GM23338 (cell line): ENCODE data around the gene STIM1. TPM values are rescaled to one million over a fixed set of nuclear protein-coding genes. Genes with fewer than 3 reads are reported as not detected.

Experiments
- ATAC-seq: fragments of 200-7000 bp; cut with Tn5 transposase; 3 replicates; pipeline ENCODE4 v1.9.1; 2020
- DNase-seq: peaks from one replicate; pipeline ENCODE4 v3.0.0-alpha.2; 2015; ENCODE audit warnings: low spot score
- H2AFZ ChIP-seq: fragments of 200-600 bp; sonication (generic); 2 replicates; pipeline ENCODE4 v1.8.0; 2016; ENCODE audit warnings: antibody characterized with exemption, mild to moderate bottlenecking, moderate library complexity
- H3F3A ChIP-seq: fragments of 200-600 bp; sonication (generic); replicated peaks from 2 replicates; pipeline ENCODE4 v1.8.0; 2017; ENCODE audit warnings: antibody characterized with exemption, mixed run types, low read depth
- H3K27ac ChIP-seq: fragments of 200-600 bp; sonication (generic); 2 replicates; pipeline ENCODE4 v1.6.1; 2016; ENCODE audit warnings: low read depth
- H3K27me3 ChIP-seq: fragments of 200-600 bp; sonication (generic); 2 replicates; pipeline ENCODE4 v1.8.0; 2016; ENCODE audit warnings: mild to moderate bottlenecking, mixed run types, moderate library complexity; ENCODE audit not compliant: insufficient read depth
- H3K36me3 ChIP-seq: fragments of 200-600 bp; sonication (generic); 2 replicates; pipeline ENCODE4 v1.8.0; 2016; ENCODE audit warnings: mild to moderate bottlenecking; ENCODE audit not compliant: insufficient read depth
- H3K4me1 ChIP-seq: fragments of 200-600 bp; sonication (generic); 2 replicates; pipeline ENCODE4 v1.8.0; 2016; ENCODE audit warnings: mild to moderate bottlenecking, moderate library complexity; ENCODE audit not compliant: insufficient read depth
- H3K4me2 ChIP-seq: fragments of 200-600 bp; sonication (generic); 2 replicates; pipeline ENCODE4 v1.7.1; 2017; ENCODE audit warnings: mixed run types
- H3K4me3 ChIP-seq: fragments of 200-600 bp; sonication (generic); 2 replicates; pipeline ENCODE4 v1.6.1; 2016; ENCODE audit warnings: mixed run types
- H3K79me2 ChIP-seq: fragments of 200-600 bp; sonication (generic); replicated peaks from 2 replicates; pipeline ENCODE4 v1.8.0; 2017; ENCODE audit warnings: mild to moderate bottlenecking; ENCODE audit not compliant: insufficient read depth
- H3K9me2 ChIP-seq: fragments of 200-600 bp; sonication (generic); 2 replicates; pipeline ENCODE4 v1.8.0; 2017; ENCODE audit not compliant: insufficient read depth
- H4K20me1 ChIP-seq: fragments of 200-600 bp; sonication (generic); replicated peaks from 2 replicates; pipeline ENCODE4 v1.8.0; 2017; ENCODE audit warnings: mild to moderate bottlenecking; ENCODE audit not compliant: insufficient read depth
- H3K27ac Mint-ChIP-seq: 2 replicates; pipeline ENCODE4 v1.8.0; 2020; ENCODE audit warnings: inconsistent platforms, mild to moderate bottlenecking, moderate library complexity, mixed read lengths
- H3K27me3 Mint-ChIP-seq: 3 replicates; pipeline ENCODE4 v1.8.0; 2022; ENCODE audit warnings: low read depth, mild to moderate bottlenecking, moderate library complexity, mixed read lengths, inconsistent platforms; ENCODE audit not compliant: insufficient read depth, poor library complexity
- H3K36me3 Mint-ChIP-seq: 3 replicates; pipeline ENCODE4 v1.8.0; 2021; ENCODE audit warnings: low read depth, mild to moderate bottlenecking, inconsistent platforms, moderate library complexity, mixed read lengths
- H3K4me1 Mint-ChIP-seq: 3 replicates; pipeline ENCODE4 v1.8.0; 2020; ENCODE audit warnings: mild to moderate bottlenecking, inconsistent platforms, mixed read lengths
- H3K4me3 Mint-ChIP-seq: 3 replicates; pipeline ENCODE4 v1.8.0; 2021; ENCODE audit warnings: moderate library complexity, mild to moderate bottlenecking, inconsistent platforms, mixed read lengths
- H3K9me3 Mint-ChIP-seq: 3 replicates; pipeline ENCODE4 v1.8.0; 2020; ENCODE audit warnings: moderate library complexity, mild to moderate bottlenecking, inconsistent platforms, mixed read lengths
- CREB1 ChIP-seq: fragments of 250-450 bp; sonication (Bioruptor Pico); IDR thresholded peaks from 2 replicates; pipeline ENCODE4 v1.5.0; 2020; ENCODE audit warnings: low read depth, mild to moderate bottlenecking, moderate library complexity
- EZH2 ChIP-seq: fragments of 200-600 bp; sonication (generic); IDR thresholded peaks from one replicate; pipeline ENCODE4 v1.8.0; 2017; ENCODE audit warnings: antibody characterized with exemption, mild to moderate bottlenecking, low read depth; ENCODE audit not compliant: unreplicated experiment
- EZH2phosphoT487 ChIP-seq: fragments of 200-600 bp; sonication (generic); IDR thresholded peaks from one replicate; pipeline ENCODE4 v1.8.1; 2018; ENCODE audit warnings: antibody characterized with exemption; ENCODE audit not compliant: unreplicated experiment
- JUNB ChIP-seq: IDR thresholded peaks from one replicate; pipeline ENCODE4 v1.6.1; 2016; ENCODE audit warnings: antibody characterized with exemption; ENCODE audit not compliant: unreplicated experiment
- NANOG ChIP-seq: IDR thresholded peaks from 2 replicates; pipeline ENCODE4 v1.6.1; 2016; ENCODE audit warnings: antibody characterized with exemption, borderline replicate concordance
- POLR2AphosphoS5 ChIP-seq: IDR thresholded peaks from 2 replicates; pipeline ENCODE4 v1.6.1; 2016; ENCODE audit warnings: antibody characterized with exemption, low read depth
- STAT1 ChIP-seq: IDR thresholded peaks from one replicate; pipeline ENCODE4 v1.6.1; 2016; ENCODE audit warnings: antibody characterized with exemption; ENCODE audit not compliant: unreplicated experiment
- ZNF114 ChIP-seq: fragments of 250-450 bp; sonication (Bioruptor Pico); IDR thresholded peaks from 2 replicates; pipeline ENCODE4 v1.5.0; 2020; ENCODE audit warnings: mild to moderate bottlenecking, moderate library complexity
- ZNF331 ChIP-seq: fragments of 250-450 bp; sonication (Bioruptor Pico); IDR thresholded peaks from 2 replicates; pipeline ENCODE4 v1.5.0; 2020; ENCODE audit warnings: low read depth, mild to moderate bottlenecking, moderate library complexity
- polyA plus RNA-seq: library from polyadenylated mRNA; unstranded; fragments of >200 nt; fragmentation: Nextera tagmentation; extraction: Ambion mirVana; gene quantifications from 2 replicates; pipeline ENCODE4 v1.2.1, GENCODE V29; 2016
- total RNA-seq: library from RNA; depleted of rRNA; stranded (reverse); fragments of >200 nt; shearing (Covaris generic); gene quantifications from 2 replicates; pipeline ENCODE4 v1.2.3, GENCODE V29; 2014
- TF ChIP-seq, protein P1 (sequence below): IDR thresholded peaks from one replicate; pipeline ENCODE4 v1.6.1; 2018; ENCODE audit warnings: antibody characterized with exemption; ENCODE audit not compliant: unreplicated experiment
- TF ChIP-seq, protein P2 (sequence below), 2 experiments: fragments of 200-600 bp in 1 of 2; sonication (generic) in 1 of 2; conservative IDR thresholded peaks; 2 replicates each; pipeline versions ENCODE4 v1.5.1 to v1.6.1; 2016 to 2017; ENCODE audit warnings: antibody characterized with exemption in 2 of 2, low read depth in 2 of 2, mild to moderate bottlenecking in 2 of 2, moderate library complexity in 1 of 2
- TF ChIP-seq, protein P3 (sequence below): fragments of 250-450 bp; sonication (Bioruptor Pico); IDR thresholded peaks from 2 replicates; pipeline ENCODE4 v1.5.0; 2020; ENCODE audit warnings: mild to moderate bottlenecking, moderate library complexity
- TF ChIP-seq, protein P4 (sequence below): IDR thresholded peaks from 2 replicates; pipeline ENCODE4 v1.6.1; 2016; ENCODE audit warnings: antibody characterized with exemption

The STIM1 gene
- total and polyA plus RNA-seq, 2 experiments from 2014 or later = 3.5 to 14.0 TPM

DNA sequence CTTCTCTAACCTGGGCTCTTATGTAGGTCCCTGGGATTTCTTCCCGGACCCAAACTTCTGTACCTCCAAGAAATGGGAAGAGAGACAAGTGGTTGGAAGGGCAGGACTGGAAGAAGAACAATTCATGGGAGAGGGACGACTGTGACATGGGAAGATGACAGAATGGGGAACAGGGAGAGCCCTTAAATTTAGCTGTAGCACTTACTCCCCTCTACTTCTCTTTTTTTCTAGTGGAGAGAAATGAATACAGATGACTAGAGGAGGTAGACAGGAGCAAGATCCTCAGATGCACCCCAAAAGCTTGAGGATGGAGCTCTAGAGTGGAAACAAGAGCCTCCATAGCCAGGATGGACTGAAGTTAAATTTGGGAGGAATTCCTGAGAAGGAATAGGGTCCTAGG lies 17.0 kb upstream of the STIM1 start:
- H3K4me1 ChIP-seq = peaks cover 28% of the 10 kb centered on the region
- no peak overlapping the region for H3K4me3 ChIP-seq
- no peak overlapping the region for H2AFZ ChIP-seq
- DNase-seq (no peak), ATAC-seq (no peak)
- Mint-ChIP-seq H3K4me1 (peaks cover 53% of the 10 kb centered on the region), H3K36me3 (peaks cover 15% of the 10 kb centered on the region), H3K4me3 (no peak overlapping the region; the same call in 2 of the 3 replicates), H3K27ac (no peak overlapping the region; the same call in 1 of the 2 replicates), H3K27me3 (peaks cover 11% of the 10 kb centered on the region), H3K9me3 (no peaks in the 10 kb centered on the region; the same call in 2 of the 3 replicates)
- H3K27ac ChIP-seq = no peak overlapping the region
- no peaks in the 10 kb centered on the region; the same call in 1 of the 2 replicates for H3K36me3 ChIP-seq
- peaks cover 50% of the 10 kb centered on the region for H4K20me1 ChIP-seq
- H3F3A ChIP-seq = 0 out of 2 replicates have a peak, but pooled peaks cover 3% of the 10 kb centered on the region
- peaks cover 63% of the 10 kb centered on the region for H3K79me2 ChIP-seq
- no peaks in the 10 kb centered on the region for H3K27me3 ChIP-seq
- no peak for TF ChIP-seq EZH2
- no peak for TF ChIP-seq JUNB
- TF ChIP-seq, protein P1, sequence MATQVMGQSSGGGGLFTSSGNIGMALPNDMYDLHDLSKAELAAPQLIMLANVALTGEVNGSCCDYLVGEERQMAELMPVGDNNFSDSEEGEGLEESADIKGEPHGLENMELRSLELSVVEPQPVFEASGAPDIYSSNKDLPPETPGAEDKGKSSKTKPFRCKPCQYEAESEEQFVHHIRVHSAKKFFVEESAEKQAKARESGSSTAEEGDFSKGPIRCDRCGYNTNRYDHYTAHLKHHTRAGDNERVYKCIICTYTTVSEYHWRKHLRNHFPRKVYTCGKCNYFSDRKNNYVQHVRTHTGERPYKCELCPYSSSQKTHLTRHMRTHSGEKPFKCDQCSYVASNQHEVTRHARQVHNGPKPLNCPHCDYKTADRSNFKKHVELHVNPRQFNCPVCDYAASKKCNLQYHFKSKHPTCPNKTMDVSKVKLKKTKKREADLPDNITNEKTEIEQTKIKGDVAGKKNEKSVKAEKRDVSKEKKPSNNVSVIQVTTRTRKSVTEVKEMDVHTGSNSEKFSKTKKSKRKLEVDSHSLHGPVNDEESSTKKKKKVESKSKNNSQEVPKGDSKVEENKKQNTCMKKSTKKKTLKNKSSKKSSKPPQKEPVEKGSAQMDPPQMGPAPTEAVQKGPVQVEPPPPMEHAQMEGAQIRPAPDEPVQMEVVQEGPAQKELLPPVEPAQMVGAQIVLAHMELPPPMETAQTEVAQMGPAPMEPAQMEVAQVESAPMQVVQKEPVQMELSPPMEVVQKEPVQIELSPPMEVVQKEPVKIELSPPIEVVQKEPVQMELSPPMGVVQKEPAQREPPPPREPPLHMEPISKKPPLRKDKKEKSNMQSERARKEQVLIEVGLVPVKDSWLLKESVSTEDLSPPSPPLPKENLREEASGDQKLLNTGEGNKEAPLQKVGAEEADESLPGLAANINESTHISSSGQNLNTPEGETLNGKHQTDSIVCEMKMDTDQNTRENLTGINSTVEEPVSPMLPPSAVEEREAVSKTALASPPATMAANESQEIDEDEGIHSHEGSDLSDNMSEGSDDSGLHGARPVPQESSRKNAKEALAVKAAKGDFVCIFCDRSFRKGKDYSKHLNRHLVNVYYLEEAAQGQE = no peak
- TF ChIP-seq ZNF114 = no peak
- TF ChIP-seq, protein P2, sequence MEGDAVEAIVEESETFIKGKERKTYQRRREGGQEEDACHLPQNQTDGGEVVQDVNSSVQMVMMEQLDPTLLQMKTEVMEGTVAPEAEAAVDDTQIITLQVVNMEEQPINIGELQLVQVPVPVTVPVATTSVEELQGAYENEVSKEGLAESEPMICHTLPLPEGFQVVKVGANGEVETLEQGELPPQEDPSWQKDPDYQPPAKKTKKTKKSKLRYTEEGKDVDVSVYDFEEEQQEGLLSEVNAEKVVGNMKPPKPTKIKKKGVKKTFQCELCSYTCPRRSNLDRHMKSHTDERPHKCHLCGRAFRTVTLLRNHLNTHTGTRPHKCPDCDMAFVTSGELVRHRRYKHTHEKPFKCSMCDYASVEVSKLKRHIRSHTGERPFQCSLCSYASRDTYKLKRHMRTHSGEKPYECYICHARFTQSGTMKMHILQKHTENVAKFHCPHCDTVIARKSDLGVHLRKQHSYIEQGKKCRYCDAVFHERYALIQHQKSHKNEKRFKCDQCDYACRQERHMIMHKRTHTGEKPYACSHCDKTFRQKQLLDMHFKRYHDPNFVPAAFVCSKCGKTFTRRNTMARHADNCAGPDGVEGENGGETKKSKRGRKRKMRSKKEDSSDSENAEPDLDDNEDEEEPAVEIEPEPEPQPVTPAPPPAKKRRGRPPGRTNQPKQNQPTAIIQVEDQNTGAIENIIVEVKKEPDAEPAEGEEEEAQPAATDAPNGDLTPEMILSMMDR (conservative IDR thresholded peaks at IDR 0.05; ENCODE audit: low read depth in 2 of 2) = no peak
- TF ChIP-seq CREB1 (CRISPR knock-in tag) = no peak
- no peak for TF ChIP-seq NANOG
- TF ChIP-seq, protein P3, sequence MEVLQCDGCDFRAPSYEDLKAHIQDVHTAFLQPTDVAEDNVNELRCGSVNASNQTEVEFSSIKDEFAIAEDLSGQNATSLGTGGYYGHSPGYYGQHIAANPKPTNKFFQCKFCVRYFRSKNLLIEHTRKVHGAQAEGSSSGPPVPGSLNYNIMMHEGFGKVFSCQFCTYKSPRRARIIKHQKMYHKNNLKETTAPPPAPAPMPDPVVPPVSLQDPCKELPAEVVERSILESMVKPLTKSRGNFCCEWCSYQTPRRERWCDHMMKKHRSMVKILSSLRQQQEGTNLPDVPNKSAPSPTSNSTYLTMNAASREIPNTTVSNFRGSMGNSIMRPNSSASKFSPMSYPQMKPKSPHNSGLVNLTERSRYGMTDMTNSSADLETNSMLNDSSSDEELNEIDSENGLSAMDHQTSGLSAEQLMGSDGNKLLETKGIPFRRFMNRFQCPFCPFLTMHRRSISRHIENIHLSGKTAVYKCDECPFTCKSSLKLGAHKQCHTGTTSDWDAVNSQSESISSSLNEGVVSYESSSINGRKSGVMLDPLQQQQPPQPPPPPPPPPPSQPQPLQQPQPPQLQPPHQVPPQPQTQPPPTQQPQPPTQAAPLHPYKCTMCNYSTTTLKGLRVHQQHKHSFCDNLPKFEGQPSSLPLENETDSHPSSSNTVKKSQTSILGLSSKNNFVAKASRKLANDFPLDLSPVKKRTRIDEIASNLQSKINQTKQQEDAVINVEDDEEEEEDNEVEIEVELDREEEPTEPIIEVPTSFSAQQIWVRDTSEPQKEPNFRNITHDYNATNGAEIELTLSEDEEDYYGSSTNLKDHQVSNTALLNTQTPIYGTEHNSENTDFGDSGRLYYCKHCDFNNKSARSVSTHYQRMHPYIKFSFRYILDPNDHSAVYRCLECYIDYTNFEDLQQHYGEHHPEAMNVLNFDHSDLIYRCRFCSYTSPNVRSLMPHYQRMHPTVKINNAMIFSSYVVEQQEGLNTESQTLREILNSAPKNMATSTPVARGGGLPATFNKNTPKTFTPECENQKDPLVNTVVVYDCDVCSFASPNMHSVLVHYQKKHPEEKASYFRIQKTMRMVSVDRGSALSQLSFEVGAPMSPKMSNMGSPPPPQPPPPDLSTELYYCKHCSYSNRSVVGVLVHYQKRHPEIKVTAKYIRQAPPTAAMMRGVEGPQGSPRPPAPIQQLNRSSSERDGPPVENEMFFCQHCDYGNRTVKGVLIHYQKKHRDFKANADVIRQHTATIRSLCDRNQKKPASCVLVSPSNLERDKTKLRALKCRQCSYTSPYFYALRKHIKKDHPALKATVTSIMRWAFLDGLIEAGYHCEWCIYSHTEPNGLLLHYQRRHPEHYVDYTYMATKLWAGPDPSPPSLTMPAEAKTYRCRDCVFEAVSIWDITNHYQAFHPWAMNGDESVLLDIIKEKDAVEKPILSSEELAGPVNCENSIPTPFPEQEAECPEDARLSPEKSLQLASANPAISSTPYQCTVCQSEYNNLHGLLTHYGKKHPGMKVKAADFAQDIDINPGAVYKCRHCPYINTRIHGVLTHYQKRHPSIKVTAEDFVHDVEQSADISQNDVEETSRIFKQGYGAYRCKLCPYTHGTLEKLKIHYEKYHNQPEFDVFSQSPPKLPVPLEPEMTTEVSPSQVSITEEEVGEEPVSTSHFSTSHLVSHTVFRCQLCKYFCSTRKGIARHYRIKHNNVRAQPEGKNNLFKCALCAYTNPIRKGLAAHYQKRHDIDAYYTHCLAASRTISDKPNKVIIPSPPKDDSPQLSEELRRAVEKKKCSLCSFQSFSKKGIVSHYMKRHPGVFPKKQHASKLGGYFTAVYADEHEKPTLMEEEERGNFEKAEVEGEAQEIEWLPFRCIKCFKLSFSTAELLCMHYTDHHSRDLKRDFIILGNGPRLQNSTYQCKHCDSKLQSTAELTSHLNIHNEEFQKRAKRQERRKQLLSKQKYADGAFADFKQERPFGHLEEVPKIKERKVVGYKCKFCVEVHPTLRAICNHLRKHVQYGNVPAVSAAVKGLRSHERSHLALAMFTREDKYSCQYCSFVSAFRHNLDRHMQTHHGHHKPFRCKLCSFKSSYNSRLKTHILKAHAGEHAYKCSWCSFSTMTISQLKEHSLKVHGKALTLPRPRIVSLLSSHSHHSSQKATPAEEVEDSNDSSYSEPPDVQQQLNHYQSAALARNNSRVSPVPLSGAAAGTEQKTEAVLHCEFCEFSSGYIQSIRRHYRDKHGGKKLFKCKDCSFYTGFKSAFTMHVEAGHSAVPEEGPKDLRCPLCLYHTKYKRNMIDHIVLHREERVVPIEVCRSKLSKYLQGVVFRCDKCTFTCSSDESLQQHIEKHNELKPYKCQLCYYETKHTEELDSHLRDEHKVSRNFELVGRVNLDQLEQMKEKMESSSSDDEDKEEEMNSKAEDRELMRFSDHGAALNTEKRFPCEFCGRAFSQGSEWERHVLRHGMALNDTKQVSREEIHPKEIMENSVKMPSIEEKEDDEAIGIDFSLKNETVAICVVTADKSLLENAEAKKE = no peak
- TF ChIP-seq, protein P4, sequence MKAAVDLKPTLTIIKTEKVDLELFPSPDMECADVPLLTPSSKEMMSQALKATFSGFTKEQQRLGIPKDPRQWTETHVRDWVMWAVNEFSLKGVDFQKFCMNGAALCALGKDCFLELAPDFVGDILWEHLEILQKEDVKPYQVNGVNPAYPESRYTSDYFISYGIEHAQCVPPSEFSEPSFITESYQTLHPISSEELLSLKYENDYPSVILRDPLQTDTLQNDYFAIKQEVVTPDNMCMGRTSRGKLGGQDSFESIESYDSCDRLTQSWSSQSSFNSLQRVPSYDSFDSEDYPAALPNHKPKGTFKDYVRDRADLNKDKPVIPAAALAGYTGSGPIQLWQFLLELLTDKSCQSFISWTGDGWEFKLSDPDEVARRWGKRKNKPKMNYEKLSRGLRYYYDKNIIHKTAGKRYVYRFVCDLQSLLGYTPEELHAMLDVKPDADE = no peak
- TF ChIP-seq EZH2phosphoT487 = no peak
- TF ChIP-seq POLR2AphosphoS5 = no peak
- no peak for TF ChIP-seq STAT1
- no peak for TF ChIP-seq ZNF331
- H3K4me2 ChIP-seq = no peak overlapping the region
- H3K9me2 ChIP-seq = no peaks in the 10 kb centered on the region
